ENCODE measurements around the gene PFKM. TPM values are rescaled to one million over a fixed set of nuclear protein-coding genes. Genes with fewer than 3 reads are reported as not detected.

PFKM gene
- total RNA-seq, 2 experiments from 2014 or later, result 59.7 to 65.8 TPM

GRCh38 chr12:48125985-48126384 lies 6.8 kb downstream of the PFKM start:
- Mint-ChIP-seq H3K27me3 (no peaks in the 10 kb centered on the region), H3K4me3 (no peak overlapping the region), H3K9me3 (no peaks in the 10 kb centered on the region), H3K27ac (no peak overlapping the region), H3K36me3 (ENCODE audit: low read depth) (peaks cover 30% of the 10 kb centered on the region), H3K4me1 (ENCODE audit: low read depth) (peaks cover 4% of the 10 kb centered on the region)
- no peak for DNase-seq
- no peak for ATAC-seq
- TF ChIP-seq CTCF (IDR thresholded peaks at IDR 0.05), result no peak
- CTCF ChIA-PET, result no interaction called here
- POLR2A ChIA-PET, result interaction anchor here (0.8 kb wide), 1 partner anchor 9 kb away, joined by 3 read pairs; no protein-coding TSS in a partner anchor
- intact Hi-C loops (cut with micrococcal nuclease), result no loop called here

- intact Hi-C loops (cut with micrococcal nuclease), result no loop called here
- ChIA-PET CTCF (interaction anchor here (0.9 to 1.2 kb wide), 2 partner anchors 10 to 37 kb away, joined by 3 to 4 read pairs; no protein-coding TSS in a partner anchor), POLR2A (interaction anchor here (1.2 to 1.9 kb wide), 3 partner anchors 11 to 22 kb away, joined by 3 to 4 read pairs (median 3); partner anchors contain the start of gene SENP1)
- Mint-ChIP-seq H3K9me3 (no peaks in the 10 kb centered on the region), H3K4me1 (ENCODE audit: low read depth) (peaks cover 3% of the 10 kb centered on the region), H3K36me3 (ENCODE audit: low read depth) (peaks cover 28% of the 10 kb centered on the region), H3K4me3 (no peak overlapping the region), H3K27me3 (no peaks in the 10 kb centered on the region), H3K27ac (no peak overlapping the region)
- no peak for TF ChIP-seq CTCF (IDR thresholded peaks at IDR 0.05)
- DNase-seq (no peak), ATAC-seq (no peak)
These were observed 7.9 kb downstream of the PFKM start for GRCh38 chr12:48126953-48127630.

GRCh38 chr12:48128800-48129199 lies 9.6 kb downstream of the PFKM start:
- Mint-ChIP-seq H3K36me3 (ENCODE audit: low read depth) (peaks cover 31% of the 10 kb centered on the region), H3K27ac (no peak overlapping the region), H3K4me3 (no peak overlapping the region), H3K9me3 (no peaks in the 10 kb centered on the region), H3K27me3 (no peaks in the 10 kb centered on the region), H3K4me1 (ENCODE audit: low read depth) (peaks cover 3% of the 10 kb centered on the region)
- no peak for TF ChIP-seq CTCF (IDR thresholded peaks at IDR 0.05)
- POLR2A ChIA-PET, result no interaction called here
- intact Hi-C loops (cut with micrococcal nuclease), result no loop called here
- ATAC-seq (no peak), DNase-seq (no peak)
- CTCF ChIA-PET, result interaction anchor here (1.3 kb wide), 1 partner anchor 179 kb away, joined by 3 read pairs; no protein-coding TSS in a partner anchor

GRCh38 chr12:48129376-48129775 lies 10.2 kb downstream of the PFKM start:
- CTCF ChIA-PET, result interaction anchor here (1.1 to 1.3 kb wide), 2 partner anchors 166 to 180 kb away, joined by 3 read pairs; partner anchors contain the start of gene TMEM106C
- no peak for TF ChIP-seq CTCF (IDR thresholded peaks at IDR 0.05)

GRCh38 chr12:48131517-48131916 lies 12.4 kb downstream of the PFKM start:
- intact Hi-C loops (cut with micrococcal nuclease), result no loop called here
- peaks cover 41% of the 10 kb centered on the region for H3K36me3 Mint-ChIP-seq (ENCODE audit: low read depth)
- CTCF ChIA-PET, result no interaction called here

More at GRCh38 chr12:48129376-48129775, 10.2 kb downstream of the PFKM start:
- H3K4me3 Mint-ChIP-seq, result no peak overlapping the region
- H3K36me3 Mint-ChIP-seq (ENCODE audit: low read depth), result peaks cover 36% of the 10 kb centered on the region
- no peak overlapping the region for H3K27ac Mint-ChIP-seq
- POLR2A ChIA-PET, result no interaction called here
- peaks cover 3% of the 10 kb centered on the region for H3K4me1 Mint-ChIP-seq (ENCODE audit: low read depth)
- no peak for DNase-seq
- H3K27me3 Mint-ChIP-seq, result no peaks in the 10 kb centered on the region
- no peaks in the 10 kb centered on the region for H3K9me3 Mint-ChIP-seq
- intact Hi-C loops (cut with micrococcal nuclease), result no loop called here
- ATAC-seq, result no peak

More at GRCh38 chr12:48131517-48131916, 12.4 kb downstream of the PFKM start:
- no peak for DNase-seq
- no peak overlapping the region for H3K27ac Mint-ChIP-seq
- H3K9me3 Mint-ChIP-seq, result no peaks in the 10 kb centered on the region
- H3K4me3 Mint-ChIP-seq, result no peak overlapping the region
- H3K4me1 Mint-ChIP-seq (ENCODE audit: low read depth), result peaks cover 3% of the 10 kb centered on the region
- H3K27me3 Mint-ChIP-seq, result no peaks in the 10 kb centered on the region
- POLR2A ChIA-PET, result no interaction called here
- TF ChIP-seq CTCF (IDR thresholded peaks at IDR 0.05), result no peak
- ATAC-seq, result no peak
